Stimulated activated CD4-positive, alpha-beta T cell treated with anti-CD3 and anti-CD28 coated beads, TNF-alpha, amount 100 ng/mL, for 1 hour (primary cell): ENCODE results near the gene LXN.

Experiments used
- DNase-seq, 3 donors: peaks; one replicate each; pipeline ENCODE4 v3.0.0-alpha.2; 2020; ENCODE audit warnings: low read depth in 3 of 3, low spot score in 1 of 3

The LXN gene

GRCh38 chr3:158671821-158672214 is 630 bp downstream of the LXN start:
- no peak for DNase-seq

GRCh38 chr3:158668506-158668905 is 3.9 kb downstream of the LXN start:
- DNase-seq, result no peak

- DNase-seq, result no peak
Observed at GRCh38 chr3:158666416-158666815, 6.0 kb downstream of the LXN start.

- DNase-seq, result no peak
Observed at GRCh38 chr3:158663832-158664231, 8.6 kb downstream of the LXN start.

GRCh38 chr3:158663246-158663645 is 9.2 kb downstream of the LXN start:
- no peak for DNase-seq

GRCh38 chr3:158660711-158661110 is 11.7 kb downstream of the LXN start:
- DNase-seq, result no peak

GRCh38 chr3:158659454-158660237 is 12.8 kb downstream of the LXN start:
- DNase-seq, result peak in 2 of 3 donors; percentile 3 to 14

GRCh38 chr3:158658889-158659288 is 13.6 kb downstream of the LXN start:
- DNase-seq, result no peak

GRCh38 chr3:158652463-158652862 is 20.0 kb downstream of the LXN start:
- no peak for DNase-seq

GRCh38 chr3:158651192-158651591 is 21.3 kb downstream of the LXN start:
- no peak for DNase-seq

GRCh38 chr3:158649791-158650190 is 22.7 kb downstream of the LXN start:
- no peak for DNase-seq

- peak; percentile 71 to 75 (median 73) for DNase-seq
Observed at GRCh38 chr3:158644345-158644908, 28.0 kb downstream of the LXN start, which contains the start of gene GFM1. Gene GFM1, plus strand, starts transcription at chr3:158644527. Its CDS starts 108 bp downstream, at chr3:158644635.

- DNase-seq, result no peak
Observed at GRCh38 chr3:158642474-158643210, 29.8 kb downstream of the LXN start.

- no peak for DNase-seq
Observed at GRCh38 chr3:158642005-158642404, 30.4 kb downstream of the LXN start.

- no peak for DNase-seq
Observed at GRCh38 chr3:158640646-158641045, 31.8 kb downstream of the LXN start.

- no peak for DNase-seq
Observed at GRCh38 chr3:158631981-158632380, 40.5 kb downstream of the LXN start.

- no peak for DNase-seq
Observed at GRCh38 chr3:158625881-158626280, 46.6 kb downstream of the LXN start.

- no peak for DNase-seq
Observed at GRCh38 chr3:158617982-158618875, 54.2 kb downstream of the LXN start.
